ENCODE results near the gene CAPZA1. TPM values are rescaled to one million over a fixed set of nuclear protein-coding genes. Genes with fewer than 3 reads are reported as not detected.

The CAPZA1 gene
- total and polyA plus RNA-seq, 2 donors (not counting 3 experiments of a cell fraction or from before 2014, with no cell fraction given): 77.1 to 183 TPM

GRCh38 chr1:112696578-112697314 is 77.1 kb downstream of the CAPZA1 start:
- H3K27ac ChIP-seq (ENCODE audit: insufficient read depth, low read depth, low read length): no peak overlapping the region
- no peaks in the 10 kb centered on the region for H3K9me3 ChIP-seq (replicated peaks; ENCODE audit: control insufficient read depth, insufficient read depth, low read length)
- no peak overlapping the region for H3K4me3 ChIP-seq (replicated peaks in 1 of 3; ENCODE audit: insufficient read depth in 1 of 3, low read depth in 1 of 3, low read length in 3 of 3)
- no peak overlapping the region for H3K4me2 ChIP-seq (ENCODE audit: insufficient read depth, low read length)
- ChIA-PET POLR2A (no interaction called here), CTCF (interaction anchor here (1.5 to 6.7 kb wide), 2 partner anchors 18 to 23 kb away, joined by 4 to 57 read pairs; partner anchors contain the start of genes MOV10 and PPM1J)
- BruUV-seq (replicated peaks): no TSS peak
- H3K4me1 ChIP-seq (ENCODE audit: control insufficient read depth, extremely low read depth, insufficient read depth, low read length): peaks cover 32% of the 10 kb centered on the region
- no peak for FAIRE-seq
- DNase-seq (ENCODE audit: low read depth, low spot score): no peak
- no peaks in the 10 kb centered on the region for H3K27me3 ChIP-seq (ENCODE audit: control insufficient read depth in 2 of 2, insufficient read depth in 2 of 2, low read length in 2 of 2)
- peaks cover 14 to 46% of the 10 kb centered on the region in 2 experiments for H3K36me3 ChIP-seq (ENCODE audit: control insufficient read depth in 2 of 2, extremely low read depth in 1 of 2, insufficient read depth in 2 of 2, low read length in 2 of 2)
- H3K9me1 ChIP-seq (replicated peaks; ENCODE audit: control insufficient read depth, extremely low read depth, insufficient read depth, low read length): no peaks in the 10 kb centered on the region
- no peak for TF ChIP-seq EZH2 (IDR thresholded peaks at IDR 0.05; ENCODE audit: borderline replicate concordance, low read depth, low read length, severe bottlenecking)
- TF ChIP-seq POLR2AphosphoS5 (IDR thresholded peaks at IDR 0.05; ENCODE audit: insufficient read depth, low read depth, low read length): no peak
- TF ChIP-seq JUN (IDR thresholded peaks at IDR 0.05; ENCODE audit: borderline replicate concordance, insufficient read depth, insufficient read length, low read depth): no peak
- TF ChIP-seq MAX (IDR thresholded peaks at IDR 0.05; ENCODE audit: insufficient read depth, insufficient read length): no peak
- intact Hi-C loops (cut with micrococcal nuclease) (no loop called here), dilution Hi-C loops (cut with MboI; ENCODE audit: extremely low pct_ligation_motif_present, low sequenced_read_pairs) (no loop called here)
- no peak overlapping the region for H3K9ac ChIP-seq (replicated peaks; ENCODE audit: extremely low read depth, insufficient read depth, low read length)
- no peaks in the 10 kb centered on the region for H3K79me2 ChIP-seq (ENCODE audit: control insufficient read depth, insufficient read depth, low read length)
- H4K20me1 ChIP-seq (replicated peaks; ENCODE audit: control insufficient read depth, extremely low read depth, insufficient read depth, low read length): no peaks in the 10 kb centered on the region
- H2AFZ ChIP-seq (ENCODE audit: low read depth, low read length): no peak overlapping the region

- H3K4me3 ChIP-seq (replicated peaks in 1 of 3; ENCODE audit: insufficient read depth in 1 of 3, low read depth in 1 of 3, low read length in 3 of 3): no peak overlapping the region
- intact Hi-C loops (cut with micrococcal nuclease) (no loop called here), dilution Hi-C loops (cut with MboI; ENCODE audit: extremely low pct_ligation_motif_present, low sequenced_read_pairs) (no loop called here)
- peaks cover 42% of the 10 kb centered on the region for H3K4me1 ChIP-seq (ENCODE audit: control insufficient read depth, extremely low read depth, insufficient read depth, low read length)
- no peaks in the 10 kb centered on the region for H3K9me1 ChIP-seq (replicated peaks; ENCODE audit: control insufficient read depth, extremely low read depth, insufficient read depth, low read length)
- no peak for FAIRE-seq
- H3K27ac ChIP-seq (ENCODE audit: insufficient read depth, low read depth, low read length): no peak overlapping the region
- H3K9me3 ChIP-seq (replicated peaks; ENCODE audit: control insufficient read depth, insufficient read depth, low read length): no peaks in the 10 kb centered on the region
- no peak for TF ChIP-seq MAX (IDR thresholded peaks at IDR 0.05; ENCODE audit: insufficient read depth, insufficient read length)
- TF ChIP-seq GATA2 (IDR thresholded peaks at IDR 0.05; ENCODE audit: insufficient read depth, insufficient read length, low read depth, low read length): no peak
- TF ChIP-seq POLR2AphosphoS5 (IDR thresholded peaks at IDR 0.05; ENCODE audit: insufficient read depth, low read depth, low read length): peak; percentile 10
- no peak for TF ChIP-seq EZH2 (IDR thresholded peaks at IDR 0.05; ENCODE audit: borderline replicate concordance, low read depth, low read length, severe bottlenecking)
- no TSS peak for BruUV-seq (replicated peaks)
- no peaks in the 10 kb centered on the region for H3K27me3 ChIP-seq (ENCODE audit: control insufficient read depth in 2 of 2, insufficient read depth in 2 of 2, low read length in 2 of 2)
- H4K20me1 ChIP-seq (replicated peaks; ENCODE audit: control insufficient read depth, extremely low read depth, insufficient read depth, low read length): no peaks in the 10 kb centered on the region
- DNase-seq (ENCODE audit: low read depth, low spot score): no peak
- no peak overlapping the region for H2AFZ ChIP-seq (ENCODE audit: low read depth, low read length)
- H3K9ac ChIP-seq (replicated peaks; ENCODE audit: extremely low read depth, insufficient read depth, low read length): no peak overlapping the region
- H3K4me2 ChIP-seq (ENCODE audit: insufficient read depth, low read length): no peak overlapping the region
- ChIA-PET CTCF (interaction anchor here (1.1 to 6.7 kb wide), 3 partner anchors 17 to 328 kb away, joined by 3 to 57 read pairs (median 4); partner anchors contain the start of genes MOV10 and PPM1J), POLR2A (interaction anchor here (0.8 kb wide), 1 partner anchor 258 kb away, joined by 3 read pairs; the partner anchor contains the start of gene SLC16A1)
- H3K36me3 ChIP-seq (ENCODE audit: control insufficient read depth in 2 of 2, extremely low read depth in 1 of 2, insufficient read depth in 2 of 2, low read length in 2 of 2): peaks cover 16 to 48% of the 10 kb centered on the region in 2 experiments
- peaks cover 6% of the 10 kb centered on the region for H3K79me2 ChIP-seq (ENCODE audit: control insufficient read depth, insufficient read depth, low read length)
Observed at GRCh38 chr1:112697781-112698201, 78.2 kb downstream of the CAPZA1 start.

Data from endothelial cell of umbilical vein (primary cell).